HUES6 (cell line): ENCODE measurements around the gene RBMS1.

Experiments used
- H3K27ac ChIP-seq: 2 replicates; pipeline ENCODE4 v1.7.0; 2013; ENCODE audit warnings: low read depth, mild to moderate bottlenecking, low read length, inconsistent platforms
- H3K27me3 ChIP-seq: 2 replicates; pipeline ENCODE4 v1.6.1; 2013; ENCODE audit warnings: low read length; ENCODE audit not compliant: control insufficient read depth, insufficient read depth
- H3K36me3 ChIP-seq: 2 replicates; pipeline ENCODE4 v1.6.1; 2013; ENCODE audit warnings: low read length; ENCODE audit not compliant: control insufficient read depth, insufficient read depth
- H3K4me1 ChIP-seq: 2 replicates; pipeline ENCODE4 v1.6.1; 2013; ENCODE audit warnings: low read length; ENCODE audit not compliant: control insufficient read depth, insufficient read depth
- H3K4me3 ChIP-seq: 2 replicates; pipeline ENCODE4 v1.5.1; 2013; ENCODE audit warnings: low read depth, low read length
- H3K9ac ChIP-seq: one replicate; pipeline ENCODE4 v1.6.1; 2013; ENCODE audit warnings: mild to moderate bottlenecking, low read length
- H3K9me3 ChIP-seq: 2 replicates; pipeline ENCODE4 v1.6.1; 2013; ENCODE audit warnings: low read depth, low read length; ENCODE audit not compliant: control insufficient read depth, insufficient read depth

Gene RBMS1

DNA sequence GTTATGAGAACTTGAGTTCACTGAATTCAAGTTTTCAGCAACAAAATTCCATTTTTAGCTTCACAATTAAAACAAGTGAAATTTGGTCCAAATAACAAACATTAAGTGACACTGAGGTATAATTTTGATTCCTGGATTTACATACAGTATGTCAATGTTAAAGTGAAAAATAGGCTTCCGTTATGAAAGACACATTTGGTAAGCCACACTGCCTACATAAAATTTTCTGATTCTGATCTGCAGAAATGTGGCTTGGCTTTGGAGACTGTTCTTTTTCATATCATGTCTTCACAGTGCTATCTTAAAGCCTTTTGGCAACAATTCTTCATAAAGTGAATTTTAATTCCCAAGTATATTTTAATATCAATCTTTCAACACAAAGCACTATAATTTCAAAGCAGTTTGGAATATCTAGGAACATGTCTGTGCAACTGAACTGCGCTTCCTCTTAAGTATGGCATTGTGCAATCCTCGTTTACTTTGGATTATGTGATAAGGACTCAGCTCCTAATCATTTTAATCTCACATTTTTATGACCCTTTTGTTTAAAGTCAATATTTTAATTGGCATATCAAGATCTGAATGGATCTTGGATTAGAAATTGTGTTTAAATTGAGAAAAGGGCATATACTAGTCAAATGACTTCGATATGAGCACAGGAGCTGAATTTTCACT, 60.0 kb downstream of the RBMS1 start:
- no peak overlapping the region for H3K27ac ChIP-seq

DNA sequence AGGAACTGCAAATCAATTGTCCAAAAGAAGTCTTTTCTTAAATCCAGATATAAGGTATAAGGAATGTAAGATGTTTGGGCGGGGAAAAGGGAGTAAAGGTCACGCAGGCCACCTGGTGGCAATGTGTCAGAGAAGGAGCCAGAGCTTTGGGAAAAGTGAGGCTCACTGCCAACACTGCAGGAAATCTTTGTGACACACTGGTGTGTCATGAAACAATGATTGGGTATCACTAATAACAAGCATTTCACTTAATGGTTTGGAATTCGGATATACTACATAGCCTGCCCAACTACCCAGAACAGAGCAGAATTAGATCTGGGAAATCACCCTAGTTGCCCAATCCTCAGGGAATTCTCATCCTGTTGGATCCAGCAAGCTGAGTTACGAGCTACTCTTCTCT, 61.0 kb downstream of the RBMS1 start:
- H3K27me3 ChIP-seq: no peaks in the 10 kb centered on the region
- H3K4me1 ChIP-seq: no peaks in the 10 kb centered on the region
- no peak overlapping the region for H3K4me3 ChIP-seq
- H3K9ac ChIP-seq: no peak overlapping the region
- H3K27ac ChIP-seq: no peak overlapping the region
- peaks cover 8% of the 10 kb centered on the region for H3K36me3 ChIP-seq
- peaks cover 5% of the 10 kb centered on the region for H3K9me3 ChIP-seq

More for the DNA sequence above, 60.0 kb downstream of the RBMS1 start:
- Histone ChIP-seq H3K36me3 (peaks cover 8% of the 10 kb centered on the region), H3K4me3 (no peak overlapping the region), H3K27me3 (no peaks in the 10 kb centered on the region), H3K9ac (no peak overlapping the region), H3K9me3 (peaks cover 5% of the 10 kb centered on the region), H3K4me1 (no peaks in the 10 kb centered on the region)

DNA sequence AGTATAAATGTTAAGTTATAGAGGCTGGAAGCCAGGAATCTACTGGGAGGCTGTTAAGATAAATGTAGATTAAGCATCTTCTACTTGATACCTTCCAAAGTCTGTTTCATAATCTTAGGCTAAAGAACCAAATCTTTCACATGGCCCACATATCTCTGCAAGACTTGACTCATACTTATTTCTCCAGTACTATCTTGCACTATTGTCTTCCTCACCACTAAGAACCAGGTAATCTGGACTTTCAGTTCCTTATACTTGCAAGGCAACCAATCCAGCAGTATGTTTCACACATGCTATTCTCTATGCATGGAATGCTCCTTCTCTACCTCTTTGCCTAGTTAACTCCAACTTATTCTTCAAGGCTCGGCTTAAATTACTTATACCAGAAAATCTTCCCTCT, 62.2 kb downstream of the RBMS1 start:
- H3K36me3 ChIP-seq: peaks cover 8% of the 10 kb centered on the region
- peaks cover 5% of the 10 kb centered on the region for H3K9me3 ChIP-seq
- no peak overlapping the region for H3K4me3 ChIP-seq
- no peak overlapping the region for H3K9ac ChIP-seq
- no peaks in the 10 kb centered on the region for H3K4me1 ChIP-seq
- H3K27me3 ChIP-seq: no peaks in the 10 kb centered on the region
- no peak overlapping the region for H3K27ac ChIP-seq

DNA sequence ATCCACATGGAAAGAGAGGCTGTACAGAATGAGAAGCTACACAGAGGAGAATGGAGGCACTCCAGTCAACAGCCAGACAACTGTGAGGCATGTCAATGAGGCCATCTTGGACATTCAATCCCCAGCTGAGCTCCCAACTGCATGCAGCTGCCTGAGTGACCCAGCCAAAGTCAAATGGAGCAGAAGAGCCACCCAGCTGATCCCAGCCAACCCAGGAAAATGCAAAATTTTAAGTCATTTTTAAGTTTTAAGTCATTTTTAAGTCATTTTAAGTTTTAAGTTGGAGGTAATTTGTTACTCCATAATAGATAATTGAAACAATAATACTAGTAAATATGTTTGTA, 63.6 kb downstream of the RBMS1 start:
- Histone ChIP-seq H3K36me3 (peaks cover 8% of the 10 kb centered on the region), H3K9me3 (peaks cover 5% of the 10 kb centered on the region), H3K27ac (no peak overlapping the region), H3K4me1 (no peaks in the 10 kb centered on the region), H3K9ac (no peak overlapping the region), H3K27me3 (no peaks in the 10 kb centered on the region), H3K4me3 (no peak overlapping the region)

DNA sequence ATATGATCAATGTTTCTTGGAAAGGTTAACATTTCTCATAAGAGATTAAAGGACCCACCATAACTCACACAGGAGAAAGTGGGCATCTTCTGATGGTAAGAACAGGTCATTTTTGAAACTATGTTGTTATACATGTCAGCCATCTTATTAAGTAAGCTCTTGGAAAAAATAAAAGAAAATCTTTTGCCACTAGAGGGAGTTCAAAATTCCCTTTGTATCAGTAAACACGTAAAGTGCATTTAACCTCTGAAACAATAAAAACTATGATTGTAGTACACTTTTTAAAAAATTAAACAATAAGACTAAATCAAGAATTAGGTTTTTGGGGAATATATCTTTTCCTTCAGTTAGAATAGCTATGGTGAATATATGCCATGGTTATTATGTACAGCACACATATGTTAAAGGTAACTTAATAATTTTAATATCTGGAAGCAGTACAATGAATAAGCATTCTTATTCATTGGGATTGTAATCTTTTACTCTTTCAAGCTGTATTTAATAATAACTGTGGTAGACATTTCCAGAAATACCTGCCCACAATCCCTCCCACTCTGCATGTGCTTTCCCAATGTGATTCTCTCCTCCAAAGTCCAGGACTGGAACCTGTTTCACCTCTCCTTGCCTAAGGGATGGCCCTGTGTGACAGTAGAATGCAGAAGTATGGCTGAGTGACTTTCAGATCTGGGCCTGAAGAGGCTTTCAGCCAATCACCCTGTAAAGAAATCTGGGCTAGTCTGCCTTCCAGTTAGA, 64.2 kb downstream of the RBMS1 start:
- Histone ChIP-seq H3K9ac (no peak overlapping the region), H3K4me1 (no peaks in the 10 kb centered on the region), H3K27ac (no peak overlapping the region), H3K9me3 (peaks cover 5% of the 10 kb centered on the region), H3K36me3 (peaks cover 8% of the 10 kb centered on the region), H3K4me3 (no peak overlapping the region), H3K27me3 (no peaks in the 10 kb centered on the region)

DNA sequence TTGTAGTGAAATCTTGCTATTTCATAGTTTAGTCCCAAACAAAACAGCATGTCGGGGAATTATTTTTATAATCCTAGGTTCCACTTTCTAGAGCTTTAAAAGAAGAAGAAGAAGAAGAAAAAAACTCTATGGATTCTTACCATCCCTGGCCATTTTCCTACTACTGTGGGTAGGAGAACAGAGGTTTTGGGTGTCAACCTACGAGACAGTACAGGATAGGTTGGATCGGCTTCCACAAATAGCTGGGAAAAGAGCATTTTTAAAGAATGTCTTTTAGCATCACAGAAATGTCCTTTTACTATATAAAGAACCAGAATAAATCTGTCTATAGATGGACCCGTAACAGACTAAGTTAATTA, 65.2 kb downstream of the RBMS1 start:
- no peak overlapping the region for H3K9ac ChIP-seq
- H3K27ac ChIP-seq: no peak overlapping the region

DNA sequence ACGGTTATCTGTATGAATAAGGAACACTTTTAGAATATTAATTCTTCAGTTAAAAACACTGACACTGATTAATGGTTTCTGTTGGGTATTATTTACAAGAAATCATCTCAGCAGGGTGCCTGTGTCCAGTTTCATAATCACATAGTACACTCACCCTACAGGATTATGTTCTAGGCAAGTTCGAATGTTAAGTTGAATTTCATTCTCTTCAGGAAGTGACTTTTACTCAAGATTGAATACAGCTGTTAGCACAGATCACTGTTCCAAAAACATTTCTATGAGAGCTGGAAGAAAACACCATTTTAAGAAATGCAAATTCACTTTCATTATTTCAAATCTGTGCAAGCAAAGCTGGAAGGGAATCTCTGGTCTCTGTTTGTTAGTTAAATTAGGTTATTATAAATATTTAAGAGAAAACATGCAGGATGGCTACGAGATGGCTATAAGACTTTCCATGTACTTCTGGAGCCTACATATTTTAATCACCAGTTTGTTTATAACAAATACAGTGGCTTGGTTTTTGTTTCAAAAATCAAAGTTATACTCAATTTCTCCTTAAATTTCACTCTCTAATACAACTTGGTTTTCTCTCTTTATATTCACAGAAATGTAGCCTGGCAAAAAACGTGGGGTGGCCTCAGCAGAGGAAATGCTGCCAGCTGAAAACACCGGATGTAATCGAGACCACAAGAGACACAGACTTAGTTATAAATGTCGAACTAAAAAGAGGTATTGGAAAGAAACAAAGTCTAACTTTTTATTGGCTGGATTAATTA, 65.8 kb downstream of the RBMS1 start:
- Histone ChIP-seq H3K27me3 (no peaks in the 10 kb centered on the region), H3K4me1 (no peaks in the 10 kb centered on the region), H3K36me3 (peaks cover 8% of the 10 kb centered on the region), H3K27ac (no peak overlapping the region), H3K4me3 (no peak overlapping the region), H3K9ac (no peak overlapping the region), H3K9me3 (peaks cover 5% of the 10 kb centered on the region)

More for the DNA sequence above, 65.2 kb downstream of the RBMS1 start:
- Histone ChIP-seq H3K9me3 (peaks cover 5% of the 10 kb centered on the region), H3K27me3 (no peaks in the 10 kb centered on the region), H3K36me3 (peaks cover 8% of the 10 kb centered on the region), H3K4me1 (no peaks in the 10 kb centered on the region), H3K4me3 (no peak overlapping the region)

DNA sequence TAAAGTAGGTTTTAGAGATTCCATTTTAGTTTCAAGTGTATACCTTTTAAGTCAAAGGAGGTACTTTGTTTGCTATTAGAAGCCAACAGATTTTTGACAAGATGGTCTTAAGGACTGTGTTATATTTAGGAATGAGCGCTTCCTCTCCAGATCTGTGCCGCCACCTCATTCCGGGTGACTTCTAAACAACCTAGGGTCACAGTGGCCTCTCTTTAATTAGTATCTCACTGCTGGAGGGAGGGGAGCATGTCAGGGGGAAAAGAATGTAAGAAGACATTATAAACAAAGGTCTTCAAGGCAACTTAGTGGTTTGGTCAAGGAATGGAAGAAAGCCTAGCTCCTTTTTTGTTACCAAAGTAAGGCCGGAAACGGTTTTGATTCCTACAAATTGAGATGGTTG, 67.0 kb downstream of the RBMS1 start:
- H3K9me3 ChIP-seq: peaks cover 5% of the 10 kb centered on the region
- no peaks in the 10 kb centered on the region for H3K27me3 ChIP-seq
- H3K27ac ChIP-seq: no peak overlapping the region
- H3K4me3 ChIP-seq: no peak overlapping the region
- no peaks in the 10 kb centered on the region for H3K4me1 ChIP-seq
- H3K9ac ChIP-seq: no peak overlapping the region
- peaks cover 8% of the 10 kb centered on the region for H3K36me3 ChIP-seq

DNA sequence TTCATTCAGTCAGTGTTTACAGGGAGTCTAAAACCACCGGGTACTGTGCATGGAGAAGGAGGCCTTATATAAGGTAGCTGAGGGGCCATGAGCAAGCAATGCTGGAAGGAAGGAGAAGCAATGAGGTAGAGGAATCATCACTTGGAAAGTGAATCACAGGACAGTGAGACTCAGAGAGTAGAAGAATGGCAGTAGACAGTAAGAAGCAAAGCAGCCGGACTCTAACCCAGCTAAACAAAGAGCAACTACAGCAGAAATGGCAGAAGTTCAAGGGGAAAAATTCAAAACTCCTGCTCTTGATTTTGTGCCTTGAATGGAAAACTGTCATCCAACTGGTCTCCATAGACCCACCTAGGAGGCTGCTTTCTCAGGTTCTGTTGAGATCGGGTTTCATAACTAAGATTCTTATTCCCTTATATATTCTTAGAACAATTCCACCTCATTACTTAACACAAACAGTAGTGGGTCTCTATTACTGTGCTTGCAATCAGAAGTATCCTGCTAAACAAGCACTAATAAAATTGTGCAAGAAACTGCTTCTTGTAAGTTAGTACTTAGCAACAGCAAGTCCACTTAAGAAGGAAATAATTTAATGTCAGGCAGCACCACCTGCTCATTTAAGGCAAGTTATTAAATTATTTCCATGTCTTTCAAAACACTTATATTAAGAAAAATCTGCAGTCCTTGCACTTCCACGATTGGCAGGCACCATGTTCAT, 68.0 kb downstream of the RBMS1 start:
- no peaks in the 10 kb centered on the region for H3K27me3 ChIP-seq
- H3K4me3 ChIP-seq: no peak overlapping the region
- peaks cover 8% of the 10 kb centered on the region for H3K36me3 ChIP-seq
- H3K9me3 ChIP-seq: peaks cover 5% of the 10 kb centered on the region
- no peak overlapping the region for H3K27ac ChIP-seq
- no peak overlapping the region for H3K9ac ChIP-seq
- no peaks in the 10 kb centered on the region for H3K4me1 ChIP-seq

DNA sequence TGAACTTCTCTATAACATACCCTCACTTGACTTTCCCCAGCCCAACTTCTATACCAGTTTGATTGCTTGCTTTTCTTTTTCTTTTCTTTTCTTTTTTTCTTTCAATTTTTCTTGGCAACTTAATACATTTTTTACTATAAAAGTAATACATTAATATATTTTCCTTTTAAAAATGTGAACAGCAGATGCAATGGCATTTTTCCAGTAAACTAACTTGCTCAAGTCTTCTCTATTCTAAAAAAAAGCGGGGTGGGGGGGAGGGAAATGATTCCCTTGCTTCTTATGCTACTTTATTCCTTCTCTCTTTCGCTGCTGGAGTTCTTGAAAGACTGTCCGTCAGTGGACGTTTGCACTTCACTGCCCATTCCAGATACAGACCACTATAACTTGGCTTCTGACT, 70.5 kb downstream of the RBMS1 start:
- Histone ChIP-seq H3K9me3 (no peaks in the 10 kb centered on the region), H3K4me3 (no peak overlapping the region), H3K36me3 (no peaks in the 10 kb centered on the region), H3K4me1 (peaks cover 10% of the 10 kb centered on the region; the same call in 1 of the 2 replicates), H3K27me3 (no peaks in the 10 kb centered on the region), H3K27ac (no peak overlapping the region), H3K9ac (no peak overlapping the region)
